Right atrium auricular region (tissue), 2 donors: Measurements from ENCODE around the gene ENPP7. TPM values are rescaled to one million over a fixed set of nuclear protein-coding genes. Genes with fewer than 3 reads are reported as not detected.

Experiments
- DNase-seq: peaks from one replicate; pipeline ENCODE4 v3.0.0-alpha.2; 2019; ENCODE audit warnings: low spot score
- H3K27ac ChIP-seq, 2 donors: fragments of 200-600 bp; sonication (generic); 1 replicate in 1 of 2; 2 replicates in 1 of 2; pipeline ENCODE4 v1.5.1; 2016 to 2019
- H3K27me3 ChIP-seq, 2 donors: fragments of 200-600 bp; sonication (generic); one replicate each; pipeline versions ENCODE4 v1.5.1 to v1.6.0; 2017 to 2019
- H3K36me3 ChIP-seq: fragments of 200-600 bp; sonication (generic); one replicate; pipeline ENCODE4 v1.5.1; 2016
- H3K4me1 ChIP-seq, 2 donors: fragments of 200-600 bp; sonication (generic); one replicate each; pipeline versions ENCODE4 v1.5.1 to v1.6.0; 2017 to 2019
- H3K4me3 ChIP-seq, 2 donors: fragments of 200-600 bp; sonication (generic); 1 replicate in 1 of 2; 2 replicates in 1 of 2; pipeline ENCODE4 v1.5.1; 2017 to 2019; ENCODE audit warnings: mild to moderate bottlenecking in 1 of 2, moderate library complexity in 1 of 2
- H3K9me3 ChIP-seq, 2 donors: fragments of 200-600 bp; sonication (generic); one replicate each; pipeline ENCODE4 v1.5.1; 2019
- CTCF ChIP-seq, 2 donors: fragments of 200-600 bp; sonication (generic); IDR thresholded peaks; one replicate each; pipeline ENCODE4 v1.5.1; 2019; ENCODE audit warnings: antibody characterized with exemption in 2 of 2
- microRNA-seq, 2 donors: library from miRNA; unstranded; fragments of <30 nt; microRNA quantifications; one replicate each; pipeline ENCODE4, GENCODE V29; 2016 to 2017; ENCODE audit warnings: borderline number of aligned reads in 2 of 2, borderline replicate concordance in 1 of 2
- total RNA-seq, 2 donors: library from RNA; depleted of rRNA; stranded (reverse); fragments of >200 nt; gene quantifications; one replicate each; pipeline ENCODE4 v1.1.0, GENCODE V29; 2016

The ENPP7 gene
- total RNA-seq, 2 donors from 2014 or later = not detected

- TF ChIP-seq CTCF (IDR thresholded peaks at IDR 0.05) = no peak
- H3K4me1 ChIP-seq = peaks cover 0 to 54% of the 10 kb centered on the region in 2 donors
- H3K27ac ChIP-seq = no peak overlapping the region
- H3K27me3 ChIP-seq = peaks cover 41% of the 10 kb centered on the region in 2 donors
- no peaks in the 10 kb centered on the region for H3K36me3 ChIP-seq
- DNase-seq = no peak
- no peak overlapping the region for H3K4me3 ChIP-seq
- H3K9me3 ChIP-seq = no peaks in the 10 kb centered on the region
Observed at GRCh38 chr17:79790805-79791734, 60.3 kb downstream of the ENPP7 start.

DNA sequence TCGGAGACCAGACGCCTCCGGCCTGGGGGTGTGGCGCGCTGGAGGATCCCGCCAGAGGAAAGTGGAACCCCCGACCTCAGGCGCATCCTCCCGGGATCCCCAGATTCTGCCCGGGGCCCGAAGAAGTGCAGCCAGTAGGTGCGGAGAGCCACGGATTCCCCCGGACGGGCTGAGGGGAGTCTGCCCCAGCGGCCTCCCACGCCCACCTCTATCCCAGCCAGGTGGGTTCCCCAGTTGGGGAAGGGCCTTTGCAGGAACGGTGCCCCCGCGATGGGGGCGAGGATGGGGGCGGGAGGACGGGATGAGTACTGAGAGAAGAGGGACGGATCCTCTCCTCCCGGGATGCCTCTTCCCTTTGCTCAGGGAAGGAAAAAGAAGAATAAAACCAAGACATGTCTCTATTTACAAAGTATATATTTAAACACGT, 61.0 kb downstream of the ENPP7 start:
- peaks cover 0 to 53% of the 10 kb centered on the region in 2 donors for H3K4me1 ChIP-seq
- no peak for DNase-seq
- no peak for TF ChIP-seq CTCF (IDR thresholded peaks at IDR 0.05)
- no peaks in the 10 kb centered on the region for H3K36me3 ChIP-seq
- H3K27ac ChIP-seq = no peak overlapping the region
- no peaks in the 10 kb centered on the region for H3K9me3 ChIP-seq
- no peak overlapping the region for H3K4me3 ChIP-seq
- H3K27me3 ChIP-seq = peaks cover 41% of the 10 kb centered on the region in 2 donors

Small RNA genes lying within 50 kb of the gene (microRNA-seq; reads per million reads assigned to microRNA genes)
- 0 to 0.71 reads per million in 2 donors for gene MIR4739

Other genes starting within 250 kb of the ENPP7 start
- not detected for gene RBFOX3, start 119.9 kb upstream of the ENPP7 start, total RNA-seq
- gene CBX2, start 47.2 kb downstream of the ENPP7 start, total RNA-seq = 1 to 10 TPM; 1.0 to 1.7 TPM
- 1 to 10 TPM; 2.7 to 3.0 TPM for gene CBX8, start 66.1 kb downstream of the ENPP7 start, total RNA-seq
- gene CBX4, start 108.5 kb downstream of the ENPP7 start, total RNA-seq = 10 to 100 TPM; 22.8 to 24.3 TPM